Heart left ventricle (tissue), 16 donors: Measurements from ENCODE around the gene NAA20. TPM values are rescaled to one million over a fixed set of nuclear protein-coding genes. Genes with fewer than 3 reads are reported as not detected.

Experiments used
- ATAC-seq, 4 donors: fragments of 200-7000 bp; cut with Tn5 transposase; one replicate each; pipeline ENCODE4 v1.9.1; 2020 to 2022; ENCODE audit warnings: moderate library complexity in 4 of 4, mild to moderate bottlenecking in 3 of 4, moderate number of reproducible peaks in 1 of 4
- DNase-seq, 5 donors: peaks; one replicate each; pipeline ENCODE4 v3.0.0-alpha.2; 2020
- H3K27ac ChIP-seq, 12 donors: fragments of 200-600 bp; sonication (generic) in 4 of 12; one replicate each; pipeline versions ENCODE4 v1.5.0 to v1.8.0; 2016 to 2022; ENCODE audit warnings: mild to moderate bottlenecking in 2 of 12
- H3K27me3 ChIP-seq, 9 donors: fragments of 200-600 bp; sonication (generic) in 2 of 9; one replicate each; pipeline versions ENCODE4 v1.5.1 to v1.8.0; 2016 to 2022; ENCODE audit warnings: mild to moderate bottlenecking in 3 of 9
- H3K36me3 ChIP-seq, 9 donors: fragments of 200-600 bp; sonication (generic) in 2 of 9; one replicate each; pipeline versions ENCODE4 v1.5.0 to v1.8.0; 2018 to 2022; ENCODE audit warnings: mild to moderate bottlenecking in 2 of 9
- H3K4me1 ChIP-seq, 12 donors: fragments of 200-600 bp; sonication (generic) in 4 of 12; one replicate each; pipeline versions ENCODE4 v1.5.0 to v1.8.0; 2016 to 2022; ENCODE audit warnings: mild to moderate bottlenecking in 3 of 12
- H3K4me3 ChIP-seq, 12 donors: fragments of 200-600 bp; sonication (generic) in 4 of 12; one replicate each; pipeline versions ENCODE4 v1.5.0 to v1.8.0; 2017 to 2022; ENCODE audit warnings: mild to moderate bottlenecking in 9 of 12, moderate library complexity in 4 of 12
- H3K9me3 ChIP-seq, 12 donors: fragments of 200-600 bp; sonication (generic) in 4 of 12; one replicate each; pipeline versions ENCODE4 v1.5.0 to v1.8.0; 2016 to 2022; ENCODE audit warnings: mild to moderate bottlenecking in 1 of 12
- POLR2A ChIP-seq, 2 donors: fragments of 450-650 bp; IDR thresholded peaks; one replicate each; pipeline ENCODE4 v1.6.1; 2017; ENCODE audit warnings: antibody characterized with exemption in 2 of 2, mild to moderate bottlenecking in 2 of 2, moderate library complexity in 2 of 2
- WGBS, 4 donors: extraction: QIAGEN DNeasy Blood & Tissue Kit in 2 of 4; methylation state at CpG; one replicate each; pipeline versions ENCODE4 v1.1.5 to v1.1.7; 2013 to 2018; 5-methylcytosine and 5-hydroxymethylcytosine counted together
- intact Hi-C, 10 donors: fragments of 100-400 bp; cut with DNase I; formaldehyde crosslinking; loops; one replicate each; pipeline versions ENCODE4 v1.11.1 to v1.14.2; 2022
- polyA plus RNA-seq, 2 donors: library from polyadenylated mRNA; stranded (reverse); fragments of 200-250 nt; gene quantifications; one replicate each; pipeline ENCODE4 v1.2.3, GENCODE V29; 2013
- total RNA-seq, 9 donors: library from RNA; depleted of rRNA in 2 of 9; stranded (reverse); fragments of >200 nt in 2 of 9; fragmentation: NEBNext Ultra II Directional in 3 of 9; extraction: Animal tissue kit (Norgen Biotek cat#: 25700) in 3 of 9; gene quantifications; one replicate each; pipeline versions ENCODE4 v1.1.0 to v1.2.4, GENCODE V29; 2016 to 2023
- TF ChIP-seq, protein P1 (sequence below), 12 donors: fragments of 200-600 bp; sonication (generic) in 4 of 12; IDR thresholded peaks; one replicate each; pipeline versions ENCODE4 v1.5.0 to v1.8.0; 2018 to 2022; ENCODE audit warnings: antibody characterized with exemption in 12 of 12, mild to moderate bottlenecking in 5 of 12
- donor health status: ischemic (EF 13 %, LVEDD 7.1; RV severe dilation, severe dysfunction).
- donor health status: healthy with polysubstance abuse.
- donor health status: DM: no; HTN: yes; CAD: no.
- donor health status: DM: no; HTN: no; CAD: no.
- donor health status: ischemic (EF 25% LVEDD 6.9; RV normal size, moderate dysfunction).
- donor health status: ischemic (EF 25% LVEDD 5.7; RV mildly dilated, moderate dysfunction).
- donor health status: healthy.
- donor health status: DM: yes; HTN: yes; CAD: no.
- donor health status: ischemic (EF 35%, LVEDD 5.7; RV mildly dilated, moderate dysfunction).
- donor health status: nonischemic (EF 11% LVEDD 7.7; RV severe dilation, severe dysfunction).
- donor health status: DM: yes; HTN: yes; CAD: no.
- donor health status: PGD.
- donor health status: ischemic (EF 29% LVEDD 5.4; RV normal size, mild dysfunction).
- donor health status: nonischemic (EF 23%, LVEDD 6.1; RV moderate dilation, normal function).

NAA20 gene
- total and polyA plus RNA-seq, 11 donors: 36.0 to 130 (median 59.7) TPM

DNA sequence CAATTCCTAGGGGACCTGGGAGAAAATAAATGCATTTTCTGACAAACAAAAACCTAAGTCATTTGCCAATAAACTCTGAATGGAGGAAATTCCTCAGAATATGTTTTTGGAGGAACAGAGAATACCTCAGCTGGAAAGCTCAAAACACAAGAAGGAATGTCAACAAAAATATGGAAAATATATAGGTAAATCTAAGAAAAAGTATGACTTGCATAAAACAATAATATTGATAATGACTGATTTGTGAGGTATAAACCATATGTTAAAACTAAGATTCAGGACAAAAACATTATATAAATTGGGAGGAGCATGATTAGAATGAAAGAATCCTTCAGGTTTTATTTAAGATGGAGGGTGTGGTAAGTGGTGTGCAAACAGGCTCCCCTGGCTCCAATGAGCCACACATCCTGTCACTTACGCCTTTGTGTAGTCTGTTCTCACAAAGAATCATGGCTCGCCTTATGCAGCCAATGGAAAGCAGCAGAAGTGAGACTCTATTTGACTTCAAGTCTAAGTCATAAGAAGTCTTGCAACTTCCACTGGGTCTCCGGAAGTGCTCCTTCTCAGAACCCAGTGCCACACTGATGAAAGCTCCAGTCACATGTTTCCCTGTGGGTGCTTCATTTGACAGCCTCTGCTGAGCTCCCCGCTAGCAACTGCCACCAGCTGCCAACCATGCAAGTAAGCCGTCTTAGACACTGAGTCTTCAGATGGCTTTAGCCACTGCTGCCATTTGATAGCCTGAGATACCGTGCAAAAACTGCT, 43.3 kb downstream of the NAA20 start:
- 72 to 85% (median 80%) methylated on average over 6 of the region's 6 CpGs for WGBS, 4 donors
- DNase-seq: no peak
- TF ChIP-seq, protein P1, sequence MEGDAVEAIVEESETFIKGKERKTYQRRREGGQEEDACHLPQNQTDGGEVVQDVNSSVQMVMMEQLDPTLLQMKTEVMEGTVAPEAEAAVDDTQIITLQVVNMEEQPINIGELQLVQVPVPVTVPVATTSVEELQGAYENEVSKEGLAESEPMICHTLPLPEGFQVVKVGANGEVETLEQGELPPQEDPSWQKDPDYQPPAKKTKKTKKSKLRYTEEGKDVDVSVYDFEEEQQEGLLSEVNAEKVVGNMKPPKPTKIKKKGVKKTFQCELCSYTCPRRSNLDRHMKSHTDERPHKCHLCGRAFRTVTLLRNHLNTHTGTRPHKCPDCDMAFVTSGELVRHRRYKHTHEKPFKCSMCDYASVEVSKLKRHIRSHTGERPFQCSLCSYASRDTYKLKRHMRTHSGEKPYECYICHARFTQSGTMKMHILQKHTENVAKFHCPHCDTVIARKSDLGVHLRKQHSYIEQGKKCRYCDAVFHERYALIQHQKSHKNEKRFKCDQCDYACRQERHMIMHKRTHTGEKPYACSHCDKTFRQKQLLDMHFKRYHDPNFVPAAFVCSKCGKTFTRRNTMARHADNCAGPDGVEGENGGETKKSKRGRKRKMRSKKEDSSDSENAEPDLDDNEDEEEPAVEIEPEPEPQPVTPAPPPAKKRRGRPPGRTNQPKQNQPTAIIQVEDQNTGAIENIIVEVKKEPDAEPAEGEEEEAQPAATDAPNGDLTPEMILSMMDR (IDR thresholded peaks at IDR 0.05): no peak
- no peak for TF ChIP-seq POLR2A (IDR thresholded peaks at IDR 0.05)
- no peaks in the 10 kb centered on the region for H3K9me3 ChIP-seq
- intact Hi-C loops: no loop called here
- H3K27ac ChIP-seq: no peak overlapping the region
- ATAC-seq: no peak
- H3K27me3 ChIP-seq: peaks cover 0 to 6% (median 0%) of the 10 kb centered on the region in 9 donors
- H3K4me1 ChIP-seq: no peaks in the 10 kb centered on the region
- no peaks in the 10 kb centered on the region for H3K36me3 ChIP-seq
- no peak overlapping the region for H3K4me3 ChIP-seq

GRCh38 chr20:20063941-20064702, 47.0 kb downstream of the NAA20 start:
- Histone ChIP-seq H3K27ac (no peak overlapping the region), H3K4me3 (no peak overlapping the region), H3K9me3 (no peaks in the 10 kb centered on the region), H3K4me1 (no peaks in the 10 kb centered on the region), H3K36me3 (no peaks in the 10 kb centered on the region), H3K27me3 (peaks cover 0 to 6% (median 0%) of the 10 kb centered on the region in 9 donors)
- TF ChIP-seq, protein P1 (IDR thresholded peaks at IDR 0.05): no peak
- TF ChIP-seq POLR2A (IDR thresholded peaks at IDR 0.05): no peak
- intact Hi-C loops: no loop called here
- ATAC-seq (no peak), DNase-seq (no peak)
- WGBS, 4 donors: 67 to 80% (median 71%) methylated on average over 12 of the region's 12 CpGs

GRCh38 chr20:20065361-20065760, 48.2 kb downstream of the NAA20 start:
- Histone ChIP-seq H3K27ac (no peak overlapping the region), H3K27me3 (peaks cover 0 to 6% (median 0%) of the 10 kb centered on the region in 9 donors), H3K36me3 (no peaks in the 10 kb centered on the region), H3K4me1 (no peaks in the 10 kb centered on the region), H3K4me3 (no peak overlapping the region), H3K9me3 (no peaks in the 10 kb centered on the region)
- DNase-seq: no peak
- no peak for ATAC-seq
- 90 to 98% (median 92%) methylated on average over 1 of the region's 1 CpG for WGBS, 4 donors
- intact Hi-C loops: no loop called here
- TF ChIP-seq POLR2A (IDR thresholded peaks at IDR 0.05): no peak
- TF ChIP-seq, protein P1 (IDR thresholded peaks at IDR 0.05): no peak
